Stimulated activated CD4-positive, alpha-beta T cell treated with anti-CD3 and anti-CD28 coated beads, TNF-alpha, amount 100 ng/mL, for 1 hour (primary cell): Measurements from ENCODE around the gene EML5.
A peak's percentile ranks its signal among the peaks of the same experiment; 100 is the strongest.

ENCODE experiments used
- DNase-seq, 3 donors: peaks; one replicate each; pipeline ENCODE4 v3.0.0-alpha.2; 2020; ENCODE audit warnings: low read depth in 3 of 3, low spot score in 1 of 3

The EML5 gene

DNA sequence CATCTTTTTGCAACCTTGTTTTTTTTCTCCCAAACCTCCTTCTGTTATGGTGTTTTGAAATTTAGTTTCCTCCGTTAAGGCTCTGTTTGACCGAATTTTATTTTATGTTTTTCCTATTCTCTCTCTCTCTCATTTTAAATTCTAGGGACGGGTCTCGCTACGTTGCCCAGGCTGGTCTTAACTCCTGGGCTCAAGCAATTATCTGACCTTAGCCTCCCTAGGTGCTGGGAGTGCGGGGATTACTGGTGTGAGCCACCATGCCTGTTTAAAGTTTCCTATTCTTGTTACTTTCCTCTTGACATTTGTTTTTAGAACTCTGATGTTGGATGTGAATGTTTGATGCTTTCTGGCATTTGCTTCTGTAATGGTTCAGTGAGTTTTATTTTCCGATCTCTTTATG, 228.9 kb downstream of the EML5 start:
- DNase-seq, result no peak

DNA sequence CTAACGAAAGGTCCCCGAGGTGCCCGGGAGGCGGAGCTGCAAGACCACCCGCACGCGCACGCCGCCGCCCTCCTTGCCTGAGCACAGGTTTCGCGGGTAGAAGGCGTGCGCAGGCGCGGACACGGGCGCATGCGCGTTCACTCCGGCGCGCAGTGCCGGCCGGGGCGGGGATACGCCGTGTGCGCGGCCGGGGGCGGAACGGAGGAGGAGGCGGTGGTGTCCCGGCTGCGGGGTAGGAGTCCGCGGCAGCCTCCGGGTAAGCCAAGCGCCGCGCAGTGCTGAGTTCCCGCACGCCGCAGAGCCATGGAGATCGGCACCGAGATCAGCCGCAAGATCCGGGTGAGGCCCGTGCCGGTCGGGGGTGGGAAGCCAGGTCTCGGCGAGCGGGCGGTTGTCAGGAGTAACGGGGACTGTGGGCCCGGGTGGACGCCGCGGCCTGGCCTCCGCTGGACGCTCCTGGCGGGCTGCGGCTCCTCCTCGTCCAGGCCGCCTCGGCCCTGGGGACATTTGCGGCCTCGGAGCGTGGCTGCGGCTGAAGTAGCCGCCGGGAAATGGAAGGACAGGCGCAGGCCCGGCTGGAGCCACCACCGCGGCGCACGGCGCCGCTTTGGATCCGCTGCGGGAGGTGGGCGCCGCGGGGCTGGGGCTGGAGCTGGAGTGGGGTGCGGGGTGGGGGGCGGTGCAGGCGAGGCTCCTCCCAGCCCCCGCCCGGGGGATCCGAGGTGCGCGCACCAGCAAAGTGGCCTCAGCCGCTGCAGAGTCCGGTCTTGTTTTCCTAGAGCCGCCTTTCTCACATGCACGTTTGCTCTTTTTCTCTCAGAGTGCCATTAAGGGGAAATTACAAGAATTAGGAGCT, 229.7 kb downstream of the EML5 start, which contains the start of gene ZC3H14:
ZC3H14 (plus strand) TSS at position 207 of the 856 bp plus-strand sequence; CDS start at position 304, 97 bp downstream.
- peak; percentile 63 to 83 (median 81) for DNase-seq

DNA sequence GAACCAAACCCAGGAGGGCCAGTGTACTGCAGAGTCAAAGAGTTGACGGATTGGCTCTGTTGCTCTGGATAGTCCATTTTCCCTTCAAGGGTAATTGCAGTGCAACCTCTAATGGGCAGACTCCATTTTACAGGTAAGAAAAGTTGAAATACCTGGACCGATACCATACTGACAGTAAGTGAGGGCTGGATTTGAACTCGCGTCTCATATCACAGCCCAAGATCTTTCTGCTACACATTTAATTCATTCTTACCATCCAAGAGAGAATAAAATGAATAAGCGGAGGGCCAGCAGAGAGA, 230.3 kb downstream of the EML5 start:
- no peak for DNase-seq
